Endothelial cell of umbilical vein (primary cell): Measurements from ENCODE around the gene HSFX3. TPM values are rescaled to one million over a fixed set of nuclear protein-coding genes. Genes with fewer than 3 reads are reported as not detected.

Source experiments
- BruUV-seq: library from RNA; stranded (reverse); fragments of 400-500 nt; replicated peaks from 2 replicates; lab custom pipeline; 2021; lab: Mats Ljungman, UMichigan
- CTCF ChIA-PET: fragments of 300-600, 350-600 bp; sonication (Branson Sonifier 250); formaldehyde crosslinking; loops from one replicate; lab custom pipeline; 2021; ENCODE audit warnings: antibody characterized with exemption, inconsistent platforms; lab: Charles Lee
- POLR2A ChIA-PET: fragments of 300-600, 350-600 bp; sonication (Branson Sonifier 250); formaldehyde crosslinking; loops from one replicate; lab custom pipeline; 2021; ENCODE audit warnings: antibody characterized with exemption, inconsistent platforms; lab: Charles Lee
- DNase-seq: peaks from one replicate; pipeline ENCODE4 v3.0.0-alpha.2; 2011; ENCODE audit warnings: low read depth, low spot score
- FAIRE-seq: peaks from 2 replicates; lab custom pipeline; 2011; peaks lifted over from hg19 to GRCh38; lab: Jason Lieb, UNC
- H2AFZ ChIP-seq: 2 replicates; pipeline ENCODE4 v1.6.0; 2012; ENCODE audit warnings: low read depth, low read length, control low read depth, inconsistent platforms
- H3K27ac ChIP-seq: 2 replicates; pipeline ENCODE4 v1.5.1; 2011; ENCODE audit warnings: low read depth, mild to moderate bottlenecking, control low read depth, low read length, moderate library complexity; ENCODE audit not compliant: insufficient read depth
- H3K27me3 ChIP-seq, 2 experiments: 2 replicates each; pipeline versions ENCODE4 v1.6.0 to v1.6.1; 2011; ENCODE audit warnings: low read length in 2 of 2, mixed read lengths in 1 of 2; ENCODE audit not compliant: control insufficient read depth in 2 of 2, insufficient read depth in 2 of 2
- H3K36me3 ChIP-seq, 2 experiments: 2 replicates in 1 of 2; 3 replicates in 1 of 2; pipeline ENCODE4 v1.5.1; 2011; ENCODE audit warnings: low read length in 2 of 2, mild to moderate bottlenecking in 1 of 2, moderate library complexity in 1 of 2; ENCODE audit not compliant: control insufficient read depth in 2 of 2, insufficient read depth in 2 of 2; ENCODE audit errors: extremely low read depth in 1 of 2
- H3K4me1 ChIP-seq: 3 replicates; pipeline ENCODE4 v1.5.1; 2011; ENCODE audit warnings: mild to moderate bottlenecking, low read length; ENCODE audit not compliant: control insufficient read depth, insufficient read depth; ENCODE audit errors: extremely low read depth
- H3K4me2 ChIP-seq: 2 replicates; pipeline ENCODE4 v1.6.1; 2011; ENCODE audit warnings: low read length, control low read depth, mixed read lengths; ENCODE audit not compliant: insufficient read depth
- H3K4me3 ChIP-seq, 3 experiments: fragments of 200-600 bp in 1 of 3; sonication (generic), shearing (Covaris generic) in 1 of 3; replicated peaks in 1 of 3; 2 replicates each; pipeline ENCODE4 v1.5.1; 2011 to 2016; ENCODE audit warnings: control low read depth in 3 of 3, low read length in 3 of 3, mild to moderate bottlenecking in 2 of 3, inconsistent platforms in 1 of 3, low read depth in 1 of 3, moderate library complexity in 1 of 3; ENCODE audit not compliant: insufficient read depth in 1 of 3
- H3K79me2 ChIP-seq: 2 replicates; pipeline ENCODE4 v1.6.0; 2012; ENCODE audit warnings: low read length, inconsistent platforms; ENCODE audit not compliant: control insufficient read depth, insufficient read depth
- H3K9ac ChIP-seq: replicated peaks from 2 replicates; pipeline ENCODE3; 2011; ENCODE audit warnings: low read length, control low read depth; ENCODE audit not compliant: insufficient read depth; ENCODE audit errors: extremely low read depth
- H3K9me1 ChIP-seq: replicated peaks from 3 replicates; pipeline ENCODE4 v1.6.0; 2011; ENCODE audit warnings: mild to moderate bottlenecking, low read length; ENCODE audit not compliant: control insufficient read depth, insufficient read depth; ENCODE audit errors: extremely low read depth
- H3K9me3 ChIP-seq: replicated peaks from 2 replicates; pipeline ENCODE4 v1.5.1; 2012; ENCODE audit warnings: low read length, inconsistent platforms; ENCODE audit not compliant: control insufficient read depth, insufficient read depth
- H4K20me1 ChIP-seq: replicated peaks from 2 replicates; pipeline ENCODE3; 2011; ENCODE audit warnings: mild to moderate bottlenecking, low read length; ENCODE audit not compliant: control insufficient read depth, insufficient read depth; ENCODE audit errors: extremely low read depth
- CTCF ChIP-seq, 2 donors: IDR thresholded peaks; 1 replicate in 1 of 2; 2 replicates in 1 of 2; pipeline ENCODE4 v1.5.1; 2011; ENCODE audit warnings: low read length in 2 of 2, mild to moderate bottlenecking in 2 of 2, moderate library complexity in 2 of 2, control low read depth in 1 of 2, inconsistent platforms in 1 of 2, low read depth in 1 of 2; ENCODE audit not compliant: insufficient read depth in 1 of 2; ENCODE audit errors: extremely low read depth in 1 of 2
- EZH2 ChIP-seq: IDR thresholded peaks from 2 replicates; pipeline ENCODE4 v1.6.1; 2012; ENCODE audit warnings: borderline replicate concordance, low read depth, mild to moderate bottlenecking, moderate library complexity, low read length, inconsistent platforms; ENCODE audit not compliant: severe bottlenecking
- FOS ChIP-seq: IDR thresholded peaks from 2 replicates; pipeline ENCODE4 v1.6.1; 2011; ENCODE audit warnings: mild to moderate bottlenecking, low read length, moderate library complexity, borderline replicate concordance; ENCODE audit not compliant: insufficient read depth
- GATA2 ChIP-seq: IDR thresholded peaks from 2 replicates; pipeline ENCODE4 v1.7.0; 2011; ENCODE audit warnings: low read depth, mild to moderate bottlenecking, moderate library complexity, mixed read lengths, low read length; ENCODE audit not compliant: insufficient read length, insufficient read depth
- JUN ChIP-seq: IDR thresholded peaks from 2 replicates; pipeline ENCODE4 v1.6.1; 2011; ENCODE audit warnings: borderline replicate concordance, low read depth; ENCODE audit not compliant: insufficient read length, insufficient read depth
- MAX ChIP-seq: IDR thresholded peaks from 2 replicates; pipeline ENCODE4 v1.6.1; 2011; ENCODE audit not compliant: insufficient read depth, insufficient read length
- MYC ChIP-seq: IDR thresholded peaks from one replicate; pipeline ENCODE4 v1.6.1; 2011; ENCODE audit warnings: mild to moderate bottlenecking, low read depth, low read length
- POLR2A ChIP-seq: IDR thresholded peaks from 2 replicates; pipeline ENCODE4 v1.6.1; 2012; ENCODE audit warnings: low read depth, mild to moderate bottlenecking, control low read depth, low read length
- POLR2AphosphoS5 ChIP-seq: IDR thresholded peaks from 2 replicates; pipeline ENCODE4 v1.6.1; 2012; ENCODE audit warnings: low read depth, mild to moderate bottlenecking, control low read depth, low read length, moderate library complexity; ENCODE audit not compliant: insufficient read depth
- dilution Hi-C: fragments of 300-500 bp; cut with MboI; formaldehyde crosslinking; loops from one replicate; pipeline ENCODE4 v1.15.0; 2019; ENCODE audit warnings: low sequenced_read_pairs; ENCODE audit not compliant: extremely low pct_ligation_motif_present
- intact Hi-C: fragments of 100-400 bp; cut with micrococcal nuclease; formaldehyde crosslinking; loops from one replicate; pipeline ENCODE4 v1.10.0; 2022
- polyA plus RNA-seq, 4 experiments: library from polyadenylated mRNA; depleted of rRNA in 3 of 4; stranded (reverse) in 3 of 4; unstranded in 1 of 4; fragments of >200 nt; gene quantifications; 2 replicates each; pipeline versions ENCODE4 v1.2.1 to v1.2.3, GENCODE V29; 2011 to 2012; ENCODE audit warnings: missing spikeins in 1 of 4
- total RNA-seq: library from RNA; stranded (reverse); gene quantifications from 2 replicates; pipeline ENCODE4 v1.2.3, GENCODE V29; 2021

The HSFX3 gene
- total and polyA plus RNA-seq, 2 donors (not counting 3 experiments of a cell fraction or from before 2014, with no cell fraction given), result not detected

- TF ChIP-seq FOS, result no peak
- no peak for TF ChIP-seq CTCF (IDR thresholded peaks at IDR 0.05; ENCODE audit: extremely low read depth in 1 of 2, insufficient read depth in 1 of 2, low read depth in 1 of 2, low read length in 2 of 2)
- no peak for TF ChIP-seq MAX
- TF ChIP-seq JUN, result no peak
Measured at GRCh38 chrX:149572743-149573142, 23.0 kb upstream of the HSFX3 start.

GRCh38 chrX:149571770-149572169 lies 22.0 kb upstream of the HSFX3 start:
- no TSS peak for BruUV-seq
- Histone ChIP-seq H3K9ac (no peak overlapping the region), H4K20me1 (no peaks in the 10 kb centered on the region), H3K9me3 (no peaks in the 10 kb centered on the region), H3K9me1 (no peaks in the 10 kb centered on the region), H3K79me2 (no peaks in the 10 kb centered on the region), H3K27me3 (no peaks in the 10 kb centered on the region), H3K4me1 (no peaks in the 10 kb centered on the region), H2AFZ (no peak overlapping the region), H3K36me3 (no peaks in the 10 kb centered on the region), H3K4me2 (no peak overlapping the region), H3K4me3 (no peak overlapping the region), H3K27ac (no peak overlapping the region)
- dilution Hi-C loops (no loop called here), intact Hi-C loops (no loop called here)
- ChIA-PET CTCF (no interaction called here), POLR2A (no interaction called here)
- FAIRE-seq, result no peak
- DNase-seq, result no peak
- TF ChIP-seq MAX, result no peak
- no peak for TF ChIP-seq EZH2
- no peak for TF ChIP-seq MYC
- TF ChIP-seq JUN, result no peak
- no peak for TF ChIP-seq CTCF (IDR thresholded peaks at IDR 0.05; ENCODE audit: extremely low read depth in 1 of 2, insufficient read depth in 1 of 2, low read depth in 1 of 2, low read length in 2 of 2)
- no peak for TF ChIP-seq GATA2
- no peak for TF ChIP-seq FOS
- TF ChIP-seq POLR2AphosphoS5, result no peak
- TF ChIP-seq POLR2A, result no peak

More at GRCh38 chrX:149572743-149573142, 23.0 kb upstream of the HSFX3 start:
- Histone ChIP-seq H3K79me2 (no peaks in the 10 kb centered on the region), H3K27me3 (no peaks in the 10 kb centered on the region), H3K4me2 (no peak overlapping the region), H3K9me1 (no peaks in the 10 kb centered on the region), H2AFZ (no peak overlapping the region), H3K4me1 (no peaks in the 10 kb centered on the region), H4K20me1 (no peaks in the 10 kb centered on the region), H3K4me3 (no peak overlapping the region), H3K27ac (no peak overlapping the region), H3K36me3 (no peaks in the 10 kb centered on the region), H3K9me3 (no peaks in the 10 kb centered on the region), H3K9ac (no peak overlapping the region)
- FAIRE-seq (no peak), DNase-seq (no peak)
- intact Hi-C loops (no loop called here), dilution Hi-C loops (no loop called here)
- BruUV-seq, result no TSS peak
- POLR2A ChIA-PET, result no interaction called here
- CTCF ChIA-PET, result no interaction called here
